ENCODE measurements around the gene MAP2K5. TPM values are rescaled to one million over a fixed set of nuclear protein-coding genes. Genes with fewer than 3 reads are reported as not detected.
A peak's percentile ranks its signal among the peaks of the same experiment; 100 is the strongest.

MAP2K5 gene
- total RNA-seq, 1 donor from 2014 or later: 8.0 TPM

- no peaks in the 10 kb centered on the region for H3K36me3 ChIP-seq (ENCODE audit: control insufficient read depth, insufficient read depth, low read length)
- no peak for DNase-seq (ENCODE audit: low read depth)
- TF ChIP-seq, protein P1, sequence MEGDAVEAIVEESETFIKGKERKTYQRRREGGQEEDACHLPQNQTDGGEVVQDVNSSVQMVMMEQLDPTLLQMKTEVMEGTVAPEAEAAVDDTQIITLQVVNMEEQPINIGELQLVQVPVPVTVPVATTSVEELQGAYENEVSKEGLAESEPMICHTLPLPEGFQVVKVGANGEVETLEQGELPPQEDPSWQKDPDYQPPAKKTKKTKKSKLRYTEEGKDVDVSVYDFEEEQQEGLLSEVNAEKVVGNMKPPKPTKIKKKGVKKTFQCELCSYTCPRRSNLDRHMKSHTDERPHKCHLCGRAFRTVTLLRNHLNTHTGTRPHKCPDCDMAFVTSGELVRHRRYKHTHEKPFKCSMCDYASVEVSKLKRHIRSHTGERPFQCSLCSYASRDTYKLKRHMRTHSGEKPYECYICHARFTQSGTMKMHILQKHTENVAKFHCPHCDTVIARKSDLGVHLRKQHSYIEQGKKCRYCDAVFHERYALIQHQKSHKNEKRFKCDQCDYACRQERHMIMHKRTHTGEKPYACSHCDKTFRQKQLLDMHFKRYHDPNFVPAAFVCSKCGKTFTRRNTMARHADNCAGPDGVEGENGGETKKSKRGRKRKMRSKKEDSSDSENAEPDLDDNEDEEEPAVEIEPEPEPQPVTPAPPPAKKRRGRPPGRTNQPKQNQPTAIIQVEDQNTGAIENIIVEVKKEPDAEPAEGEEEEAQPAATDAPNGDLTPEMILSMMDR (IDR thresholded peaks at IDR 0.05; ENCODE audit: insufficient read depth, low read length, poor library complexity, severe bottlenecking): no peak
- no peaks in the 10 kb centered on the region for H3K27me3 ChIP-seq (ENCODE audit: control insufficient read depth, insufficient read depth, low read length)
- H3K4me3 ChIP-seq (ENCODE audit: low read depth, low read length): no peak overlapping the region
Measured at GRCh38 chr15:67515557-67515956, 26.9 kb upstream of the MAP2K5 start.

GRCh38 chr15:67520321-67521028 is 22.0 kb upstream of the MAP2K5 start:
- TF ChIP-seq, protein P1 (IDR thresholded peaks at IDR 0.05; ENCODE audit: insufficient read depth, low read length, poor library complexity, severe bottlenecking): no peak
- Histone ChIP-seq H3K27me3 (ENCODE audit: control insufficient read depth, insufficient read depth, low read length) (no peaks in the 10 kb centered on the region), H3K36me3 (ENCODE audit: control insufficient read depth, insufficient read depth, low read length) (no peaks in the 10 kb centered on the region), H3K4me3 (ENCODE audit: low read depth, low read length) (peak overlapping the region; percentile 82)
- no peak for DNase-seq (ENCODE audit: low read depth)

DNA sequence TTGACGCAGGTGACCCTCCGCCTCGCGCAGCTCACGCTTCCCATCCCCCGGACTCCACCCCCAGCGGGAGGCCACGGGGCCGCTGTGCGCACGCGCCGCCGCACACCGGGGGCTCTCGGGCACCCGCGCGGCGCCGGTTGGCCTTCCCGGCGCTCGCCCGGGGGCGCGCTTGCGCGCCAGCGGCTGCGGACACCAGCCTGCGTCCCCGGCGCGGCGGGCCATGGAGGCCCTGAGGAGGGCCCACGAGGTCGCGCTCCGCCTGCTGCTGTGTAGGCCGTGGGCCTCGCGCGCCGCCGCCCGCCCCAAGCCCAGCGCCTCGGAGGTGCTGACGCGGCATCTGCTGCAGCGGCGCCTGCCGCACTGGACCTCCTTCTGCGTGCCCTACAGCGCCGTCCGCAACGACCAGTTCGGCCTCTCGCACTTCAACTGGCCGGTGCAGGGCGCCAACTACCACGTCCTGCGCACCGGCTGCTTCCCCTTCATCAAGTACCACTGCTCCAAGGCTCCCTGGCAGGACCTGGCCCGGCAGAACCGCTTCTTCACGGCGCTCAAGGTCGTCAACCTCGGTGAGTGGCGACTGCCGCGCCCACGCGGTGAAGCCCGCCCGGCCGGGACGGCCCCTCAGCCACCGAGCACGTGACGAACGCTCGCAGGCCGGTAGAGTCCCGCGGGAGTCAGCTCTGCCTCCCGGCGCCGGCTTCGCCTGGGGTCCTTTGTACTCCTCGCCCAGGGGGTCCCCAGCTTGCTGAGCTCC is 21.3 kb upstream of the MAP2K5 start, which contains the start of gene C15orf61:
Gene C15orf61, plus strand, starts transcription at position 103 of the 754 bp plus-strand sequence. Its CDS starts 118 bp downstream, at position 221.
- no peak for DNase-seq (ENCODE audit: low read depth)
- H3K4me3 ChIP-seq (ENCODE audit: low read depth, low read length): peak within 1 kb of the TSS; percentile 82
- TF ChIP-seq, protein P1 (IDR thresholded peaks at IDR 0.05; ENCODE audit: insufficient read depth, low read length, poor library complexity, severe bottlenecking): no peak
- H3K36me3 ChIP-seq (ENCODE audit: control insufficient read depth, insufficient read depth, low read length): no peaks in the 10 kb centered on the region
- no peaks in the 10 kb centered on the region for H3K27me3 ChIP-seq (ENCODE audit: control insufficient read depth, insufficient read depth, low read length)

- H3K4me3 ChIP-seq (ENCODE audit: low read depth, low read length): peak overlapping the region; percentile 82
- no peak for DNase-seq (ENCODE audit: low read depth)
- H3K27me3 ChIP-seq (ENCODE audit: control insufficient read depth, insufficient read depth, low read length): no peaks in the 10 kb centered on the region
- H3K36me3 ChIP-seq (ENCODE audit: control insufficient read depth, insufficient read depth, low read length): no peaks in the 10 kb centered on the region
- TF ChIP-seq, protein P1 (IDR thresholded peaks at IDR 0.05; ENCODE audit: insufficient read depth, low read length, poor library complexity, severe bottlenecking): no peak
Measured at GRCh38 chr15:67521783-67522568, 20.5 kb upstream of the MAP2K5 start.

GRCh38 chr15:67523330-67523729 is 19.2 kb upstream of the MAP2K5 start:
- DNase-seq (ENCODE audit: low read depth): no peak
- no peaks in the 10 kb centered on the region for H3K27me3 ChIP-seq (ENCODE audit: control insufficient read depth, insufficient read depth, low read length)
- TF ChIP-seq, protein P1 (IDR thresholded peaks at IDR 0.05; ENCODE audit: insufficient read depth, low read length, poor library complexity, severe bottlenecking): no peak
- no peak overlapping the region for H3K4me3 ChIP-seq (ENCODE audit: low read depth, low read length)
- H3K36me3 ChIP-seq (ENCODE audit: control insufficient read depth, insufficient read depth, low read length): no peaks in the 10 kb centered on the region

Measured in kidney epithelial cell (primary cell).